Inflammatory macrophage treated with lipopolysaccharide for 4 hours (primary cell): ENCODE measurements around the gene ABCB10.
"Not testable (repeated sequence)": the region's sequence is repeated elsewhere in the genome, so short reads cannot be mapped to it uniquely, and the experiment has no call there.

Experiments used
- DNase-seq: peaks from one replicate; pipeline ENCODE4 v3.0.0-alpha.2; 2020

The ABCB10 gene

DNA sequence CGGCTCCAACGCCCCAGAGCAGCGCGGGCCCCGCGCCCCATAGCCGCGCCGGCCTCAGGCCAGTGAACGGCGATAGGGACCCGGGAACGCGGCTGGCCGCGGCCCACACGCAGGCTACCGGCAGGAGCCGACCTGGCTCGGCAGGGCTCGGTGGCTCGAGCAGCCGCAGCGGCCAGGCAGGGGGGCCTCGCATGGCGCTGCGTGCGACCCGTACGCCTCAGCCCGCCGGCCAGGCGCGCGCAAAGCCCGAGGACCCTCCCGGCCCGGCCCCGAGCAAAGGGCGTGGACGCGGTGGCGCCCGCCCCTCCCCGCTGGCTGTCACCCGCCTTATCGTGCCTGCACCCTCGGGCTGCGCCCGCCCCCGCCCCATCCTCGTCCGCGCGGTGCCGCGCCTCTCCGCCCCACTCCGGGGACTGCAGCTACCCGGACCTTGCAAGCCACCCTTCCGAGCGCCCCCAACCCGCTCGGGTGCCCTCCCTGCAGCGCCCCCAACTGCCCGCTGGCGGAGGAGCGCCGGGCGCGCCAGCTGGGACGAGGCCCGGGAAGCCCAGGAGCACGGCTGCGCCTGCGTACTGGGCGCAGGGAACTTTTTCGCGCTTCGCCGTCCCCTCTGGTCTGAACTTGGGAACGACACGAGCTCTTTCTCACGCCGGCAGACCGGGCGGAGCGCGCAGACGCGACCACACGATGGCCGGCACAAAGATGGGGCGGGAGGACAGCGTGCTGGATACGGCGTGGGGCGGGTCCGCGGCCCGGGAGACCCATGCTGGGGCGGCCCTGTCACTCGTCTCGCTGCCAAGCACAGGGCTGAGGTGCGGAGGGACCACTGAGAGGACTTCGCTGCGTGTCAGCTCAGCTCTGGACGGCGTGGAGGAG lies at the start of gene ABCB10:
TSS of gene ABCB10 (minus strand) at position 248 of the 876 bp plus-strand sequence. CDS start at position 193, 55 bp downstream.
- peak; percentile 98 for DNase-seq

DNA sequence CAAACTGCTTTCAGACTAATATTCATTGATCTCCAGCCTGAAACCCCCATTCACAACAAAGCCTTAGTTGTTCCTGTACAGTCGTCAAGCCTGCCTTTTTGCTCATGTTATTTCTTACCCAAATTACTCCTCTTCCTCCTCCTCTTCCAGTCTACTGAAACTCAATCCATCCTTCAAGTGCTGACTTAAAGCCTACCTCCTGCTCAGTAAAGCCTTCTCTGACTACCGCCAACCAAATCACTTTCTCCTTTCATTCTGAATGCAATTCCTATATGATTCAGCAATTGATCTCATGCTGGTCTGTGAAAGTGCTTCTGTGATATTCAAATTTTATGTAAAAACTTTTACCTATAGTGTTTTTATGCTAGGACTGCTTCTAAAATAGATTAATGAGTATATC lies 48.9 kb upstream of the ABCB10 start:
- no peak for DNase-seq

DNA sequence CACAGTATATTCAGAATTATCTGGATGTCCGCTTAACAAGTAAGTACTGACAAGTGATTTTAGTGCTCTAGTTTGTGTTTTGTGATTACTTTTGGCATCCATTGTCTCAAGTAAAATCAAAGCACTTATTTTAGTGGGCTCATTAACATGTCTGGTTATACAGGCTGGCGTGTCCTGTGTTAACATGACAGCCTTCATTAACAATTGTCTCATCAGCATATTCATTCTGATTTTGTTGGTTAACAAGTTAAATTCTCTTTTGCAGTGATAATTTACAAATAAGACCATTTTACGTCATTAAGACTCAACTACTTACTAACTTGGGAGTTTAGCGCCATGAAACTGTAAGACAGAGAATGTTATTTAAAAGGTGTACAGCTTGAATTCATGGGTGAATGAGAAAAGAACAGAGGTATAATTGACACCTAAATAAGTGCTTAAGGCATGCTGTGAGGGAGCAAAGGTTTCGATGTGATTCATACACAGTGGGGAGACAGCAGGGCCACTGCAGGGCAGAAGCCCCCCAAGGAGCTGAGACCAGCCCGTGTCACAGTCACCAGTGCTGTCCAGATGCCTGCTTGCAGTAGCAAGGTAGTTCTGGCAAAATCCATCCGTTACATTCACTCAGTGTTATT lies 45.0 kb upstream of the ABCB10 start:
- DNase-seq: no peak

DNA sequence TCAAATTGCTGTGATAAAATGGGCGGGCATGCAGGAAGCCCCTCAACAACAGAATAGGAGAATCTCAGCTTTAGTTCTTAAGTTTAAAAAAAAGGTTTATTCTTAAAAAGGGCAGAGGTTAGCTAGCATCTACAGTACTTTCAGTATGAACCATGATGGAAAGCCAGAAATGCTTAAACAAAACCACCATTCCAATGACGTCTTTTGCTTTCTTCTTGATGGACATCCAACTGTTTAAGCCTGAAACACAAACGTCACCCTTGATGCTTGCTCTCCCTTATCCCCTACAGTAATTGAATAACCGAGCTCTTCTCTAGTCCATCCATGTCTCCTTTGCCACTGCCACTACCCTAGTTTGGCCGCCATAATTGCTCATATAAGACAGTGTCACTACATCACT lies 41.7 kb upstream of the ABCB10 start:
- no peak for DNase-seq

DNA sequence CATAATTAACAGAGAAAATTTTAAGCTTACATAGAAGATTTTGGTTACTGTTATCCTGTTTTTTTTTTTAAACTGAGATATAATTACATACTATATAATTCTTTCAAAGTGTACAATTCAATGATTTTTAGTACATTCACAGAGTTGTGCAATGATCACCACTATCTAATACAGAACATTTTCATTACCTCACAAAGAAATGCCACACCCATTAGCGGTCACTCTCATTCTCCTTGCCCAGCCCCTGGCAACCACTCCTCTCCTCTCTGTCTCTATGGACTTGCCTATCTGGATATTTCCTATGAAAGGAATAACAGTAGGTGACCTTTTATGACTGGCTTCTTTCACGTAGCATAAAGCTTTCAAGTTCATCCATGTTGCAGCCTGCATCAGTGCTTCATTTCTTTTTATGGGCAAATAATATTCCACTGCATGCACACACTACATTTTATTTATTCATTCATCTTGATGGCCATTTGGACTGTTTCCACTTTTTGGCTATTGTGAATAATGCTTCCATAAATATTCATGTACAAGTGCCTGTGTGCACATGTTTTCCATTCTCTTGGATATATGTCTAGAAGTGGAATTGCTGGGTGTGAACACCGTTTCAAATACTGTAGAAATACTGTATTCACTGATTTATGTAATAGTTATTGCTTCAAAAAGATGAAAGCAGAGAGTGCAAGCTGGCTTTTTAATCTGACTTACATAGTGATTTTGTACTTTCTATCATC lies 40.9 kb upstream of the ABCB10 start:
- DNase-seq: no peak

DNA sequence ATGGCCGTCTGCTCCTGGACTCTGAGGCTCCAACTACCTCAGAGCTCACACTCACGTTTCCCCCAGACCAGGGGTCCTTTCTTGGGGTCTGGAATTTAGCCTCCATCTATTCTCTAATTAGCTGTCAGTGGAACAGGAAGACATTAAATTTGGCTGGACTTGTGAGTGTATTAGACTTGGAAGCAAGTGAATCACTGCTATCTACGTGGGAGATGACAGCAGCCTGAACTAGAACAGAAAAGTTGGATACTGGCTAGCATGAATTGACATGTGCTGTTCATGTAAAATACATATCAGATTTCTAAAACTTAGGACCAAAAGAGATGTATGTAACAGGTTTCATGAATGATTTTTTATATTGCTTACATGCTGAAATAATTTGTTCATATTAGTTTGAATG lies 39.4 kb upstream of the ABCB10 start:
- DNase-seq: no peak

DNA sequence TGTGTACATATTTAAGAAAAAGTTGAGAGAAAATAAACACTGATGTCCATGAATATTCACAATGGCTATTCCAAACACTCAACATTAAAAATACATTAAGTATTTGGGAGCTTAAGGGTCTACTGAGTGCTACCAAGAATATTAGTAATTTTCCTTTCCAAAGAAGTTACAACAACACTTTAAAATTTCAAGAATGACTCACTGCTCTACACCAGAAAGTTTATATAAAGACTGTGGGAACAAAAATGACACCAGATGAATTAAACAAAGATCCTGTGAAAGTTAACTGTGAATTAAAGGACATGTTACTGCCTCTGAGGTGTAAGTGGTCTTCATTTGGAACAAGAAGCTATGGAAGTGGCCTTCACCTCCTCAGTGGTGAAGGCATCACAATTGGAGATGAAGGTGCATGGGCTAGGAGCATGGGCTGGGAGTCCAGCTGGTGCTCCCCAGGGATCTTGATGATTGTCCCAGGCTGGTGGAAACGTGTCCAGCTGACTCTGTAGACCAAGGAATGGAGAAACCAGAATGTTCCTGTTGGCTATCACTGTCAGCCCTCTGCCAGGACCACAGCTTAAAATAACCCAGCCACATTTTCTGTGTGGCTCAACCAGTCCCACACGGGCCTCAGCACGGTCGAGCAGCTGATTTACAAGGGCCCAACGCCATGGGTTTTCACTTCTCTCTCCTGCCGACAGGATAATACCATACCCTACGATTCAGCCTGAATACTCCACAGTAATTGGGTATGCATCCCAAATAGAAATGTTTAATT lies 38.6 kb upstream of the ABCB10 start:
- peak; percentile 8 for DNase-seq

DNA sequence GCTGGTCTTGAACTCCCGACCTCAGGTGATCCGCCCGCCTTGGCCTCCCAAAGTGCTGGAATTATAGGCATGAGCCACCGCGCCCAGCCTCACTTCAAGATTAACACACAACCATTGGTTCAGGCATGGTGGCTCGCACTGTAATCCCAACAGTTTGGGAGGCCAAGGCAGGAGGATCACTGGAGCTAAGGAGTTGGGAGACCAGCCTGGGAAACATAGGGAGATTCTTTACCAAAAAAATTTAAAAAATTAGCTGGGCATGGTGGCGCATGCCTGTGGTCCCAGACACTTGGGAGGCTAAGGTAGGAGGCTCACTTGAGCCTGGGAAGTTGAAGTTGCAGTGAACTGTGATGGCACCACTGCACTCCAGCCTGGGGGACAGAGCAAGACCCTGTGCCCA lies 37.4 kb upstream of the ABCB10 start:
- DNase-seq: not testable (repeated sequence)

DNA sequence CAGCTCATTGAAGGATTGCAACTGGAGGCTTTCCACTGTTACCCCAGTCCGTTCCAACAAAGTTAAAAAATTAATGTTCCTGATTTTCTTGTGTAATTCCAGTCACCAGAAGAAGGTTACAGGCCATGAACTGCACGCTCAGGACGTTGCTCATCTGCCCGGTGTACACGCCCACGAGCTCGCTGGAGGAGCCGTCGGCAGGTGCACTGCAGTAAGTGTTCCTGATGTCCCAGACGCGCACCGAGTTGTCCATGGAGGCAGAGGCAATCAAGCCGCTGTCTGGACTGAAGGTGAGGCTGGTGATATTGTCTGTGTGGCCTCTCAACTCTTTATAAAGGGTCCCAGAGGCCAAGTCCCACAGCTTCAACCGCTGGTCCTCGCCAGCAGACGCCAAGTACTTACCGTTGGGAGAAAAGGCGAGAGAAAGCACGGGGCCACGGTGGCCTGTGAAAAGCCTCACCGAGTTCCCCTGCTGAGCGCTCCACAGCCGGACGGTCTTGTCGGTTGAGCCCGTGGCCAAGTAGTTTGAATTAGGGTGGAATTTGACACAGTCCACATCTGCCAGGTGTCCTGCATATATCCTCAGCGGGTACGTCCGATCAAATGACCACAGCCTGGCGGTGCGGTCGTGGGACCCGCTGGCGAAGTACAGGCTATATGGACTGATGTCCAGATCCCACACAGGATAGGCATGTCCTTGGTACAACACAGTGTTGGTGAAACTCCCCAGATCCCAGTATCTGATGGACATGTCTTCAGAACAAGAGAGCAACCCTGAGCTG lies 35.9 kb upstream of the ABCB10 start:
- no peak for DNase-seq

DNA sequence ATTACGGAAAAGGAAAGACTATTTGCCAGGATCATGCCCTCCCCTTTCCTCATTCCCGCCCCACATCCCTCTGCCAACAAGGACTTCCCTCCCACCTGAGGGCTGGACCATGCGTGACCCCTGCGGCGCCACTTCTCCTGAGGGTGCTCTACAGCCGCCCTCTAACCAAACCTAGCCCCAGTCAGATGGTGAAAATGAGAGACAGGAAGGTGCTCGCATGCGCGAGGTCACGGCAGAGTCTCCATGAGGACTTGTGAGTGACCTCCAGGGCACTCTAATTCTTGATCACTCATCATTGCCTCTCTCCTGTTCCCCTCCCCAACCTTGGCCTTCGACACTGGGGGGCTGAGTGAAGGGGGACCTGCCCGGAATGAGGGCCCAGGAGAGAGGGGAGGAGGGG lies 35.3 kb upstream of the ABCB10 start:
- no peak for DNase-seq

DNA sequence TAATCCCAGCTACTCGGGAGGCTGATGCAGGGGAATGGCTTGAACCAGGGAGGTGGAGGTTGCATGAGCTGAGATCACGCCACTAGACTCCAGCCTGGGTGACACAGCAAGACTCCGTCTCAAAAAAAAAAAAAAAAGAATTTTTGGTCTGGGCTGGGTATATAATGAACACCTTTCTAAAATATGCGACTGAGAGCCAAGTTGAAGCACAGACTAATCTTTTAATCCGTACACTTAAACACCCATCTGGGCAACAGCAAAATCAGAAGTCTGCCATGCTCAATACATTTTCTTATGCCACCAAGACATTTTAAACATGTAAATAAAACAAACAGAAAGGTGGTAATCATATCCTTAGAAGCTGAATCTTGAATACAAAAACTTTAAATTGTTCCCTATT lies 31.6 kb upstream of the ABCB10 start:
- DNase-seq: no peak

DNA sequence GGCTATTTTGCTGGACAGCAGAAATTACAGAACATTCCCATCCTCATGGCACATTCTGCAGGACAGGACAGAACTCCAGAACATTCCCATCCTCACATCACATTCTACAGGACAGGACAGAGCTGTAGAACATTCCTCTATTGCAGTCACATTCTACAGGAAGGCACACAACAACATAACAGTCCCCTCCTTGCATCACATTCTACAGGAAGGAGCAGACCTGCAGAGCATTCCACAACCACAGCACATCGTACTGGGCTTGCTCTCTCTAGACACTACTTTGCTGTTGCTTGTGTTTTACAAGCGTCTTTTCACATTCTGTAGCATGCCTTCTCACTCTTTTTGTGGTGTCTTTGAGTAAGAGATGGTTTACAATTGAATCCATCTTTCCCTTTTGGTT lies 26.8 kb upstream of the ABCB10 start:
- no peak for DNase-seq

DNA sequence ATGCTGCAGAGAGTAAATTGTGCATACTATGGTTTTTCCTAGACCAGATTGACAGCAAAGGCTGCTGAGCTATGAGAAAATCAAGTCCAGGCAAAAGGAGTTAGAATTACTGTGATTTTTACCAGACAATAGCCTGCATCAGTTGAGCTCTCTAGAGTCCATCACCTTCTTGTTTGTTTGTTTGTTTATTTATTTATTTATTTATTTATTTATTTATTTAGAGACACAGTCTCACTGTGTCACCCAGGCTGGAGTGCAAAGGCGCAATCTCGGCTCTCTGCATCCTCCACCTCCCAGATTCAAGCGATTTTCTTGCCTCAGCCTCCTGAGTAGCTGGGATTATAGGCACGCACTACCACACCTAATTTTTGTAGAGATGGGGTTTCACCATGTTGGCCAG lies 24.2 kb upstream of the ABCB10 start:
- DNase-seq: no peak

DNA sequence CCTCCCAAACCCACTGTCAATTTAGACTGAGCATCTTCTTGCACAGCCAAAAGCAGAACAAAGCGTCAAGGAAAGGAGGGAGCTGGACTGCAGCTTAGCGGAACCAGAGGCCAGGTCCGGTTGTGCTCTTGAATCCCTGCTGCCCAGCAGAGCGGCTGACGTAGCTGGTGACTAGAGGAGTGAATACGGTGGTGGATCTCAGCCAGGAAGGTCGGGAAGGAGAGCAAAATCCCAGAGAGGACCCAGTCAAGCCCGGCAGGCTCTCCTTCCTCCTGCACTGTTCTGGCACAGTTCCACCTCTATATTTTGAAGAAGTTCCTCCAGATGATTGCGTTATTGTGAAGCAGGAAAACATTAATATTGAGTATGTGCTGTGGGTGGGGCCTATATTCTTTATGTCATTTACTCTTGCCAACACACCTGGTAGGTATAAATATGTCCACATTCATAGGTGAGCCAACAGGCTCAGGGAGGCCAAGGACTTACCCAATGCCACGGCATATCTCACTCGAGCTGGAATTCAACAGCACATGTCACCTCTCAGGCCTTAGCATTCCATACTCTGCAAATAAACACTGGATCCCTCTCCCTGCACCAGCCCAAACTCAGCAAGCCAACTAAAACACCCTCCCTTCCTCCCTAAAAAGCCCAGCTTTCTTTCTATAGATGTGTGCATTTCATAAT lies 23.6 kb upstream of the ABCB10 start:
- peak; percentile 41 for DNase-seq

DNA sequence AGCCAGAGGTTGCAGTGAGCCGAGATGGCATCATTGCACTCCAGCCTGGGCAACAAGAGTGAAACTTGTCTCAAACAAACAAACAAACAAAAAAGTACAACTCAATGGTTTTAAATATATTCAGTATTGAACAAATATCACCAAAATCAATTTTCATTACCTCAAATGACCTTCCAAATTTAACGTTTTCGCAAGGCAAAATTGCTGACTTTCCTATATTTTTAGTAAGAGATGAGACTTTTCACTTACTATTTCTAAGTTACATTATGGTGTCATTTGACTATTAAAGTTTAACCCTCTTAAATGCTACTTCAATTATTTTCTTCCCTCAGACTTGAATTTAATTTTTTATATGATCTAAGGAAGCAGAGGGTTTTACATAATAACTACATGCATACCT lies 23.0 kb upstream of the ABCB10 start:
- no peak for DNase-seq

DNA sequence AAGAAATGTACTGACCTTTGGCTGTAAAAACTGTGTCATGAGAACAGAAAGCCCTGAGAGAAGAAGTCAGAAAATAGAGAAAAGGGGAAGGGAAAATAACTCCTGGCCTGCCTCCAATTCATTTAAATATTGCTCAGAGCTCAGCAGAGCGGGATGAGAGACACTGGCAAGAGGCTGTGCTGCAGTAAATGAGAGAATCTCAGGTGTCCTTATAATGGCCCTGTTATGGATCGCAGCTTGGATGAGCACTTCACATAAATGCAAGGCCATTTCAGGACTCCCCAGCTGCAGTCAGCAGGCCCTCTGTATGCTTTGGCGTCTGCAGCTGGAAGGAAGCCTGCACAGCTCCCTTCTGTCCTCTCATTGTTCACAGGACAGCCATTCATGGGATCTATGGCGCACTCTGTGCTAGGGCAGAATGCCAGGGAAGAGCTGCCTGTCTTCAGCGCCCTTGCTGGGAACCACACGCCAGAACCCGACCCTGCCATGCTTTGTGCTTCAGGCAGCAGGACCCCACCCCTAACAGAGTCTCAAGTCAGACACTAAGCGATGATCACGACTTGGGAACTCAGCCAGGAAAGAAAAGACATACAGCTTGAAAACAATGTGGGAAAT lies 20.7 kb upstream of the ABCB10 start:
- DNase-seq: peak; percentile 78

DNA sequence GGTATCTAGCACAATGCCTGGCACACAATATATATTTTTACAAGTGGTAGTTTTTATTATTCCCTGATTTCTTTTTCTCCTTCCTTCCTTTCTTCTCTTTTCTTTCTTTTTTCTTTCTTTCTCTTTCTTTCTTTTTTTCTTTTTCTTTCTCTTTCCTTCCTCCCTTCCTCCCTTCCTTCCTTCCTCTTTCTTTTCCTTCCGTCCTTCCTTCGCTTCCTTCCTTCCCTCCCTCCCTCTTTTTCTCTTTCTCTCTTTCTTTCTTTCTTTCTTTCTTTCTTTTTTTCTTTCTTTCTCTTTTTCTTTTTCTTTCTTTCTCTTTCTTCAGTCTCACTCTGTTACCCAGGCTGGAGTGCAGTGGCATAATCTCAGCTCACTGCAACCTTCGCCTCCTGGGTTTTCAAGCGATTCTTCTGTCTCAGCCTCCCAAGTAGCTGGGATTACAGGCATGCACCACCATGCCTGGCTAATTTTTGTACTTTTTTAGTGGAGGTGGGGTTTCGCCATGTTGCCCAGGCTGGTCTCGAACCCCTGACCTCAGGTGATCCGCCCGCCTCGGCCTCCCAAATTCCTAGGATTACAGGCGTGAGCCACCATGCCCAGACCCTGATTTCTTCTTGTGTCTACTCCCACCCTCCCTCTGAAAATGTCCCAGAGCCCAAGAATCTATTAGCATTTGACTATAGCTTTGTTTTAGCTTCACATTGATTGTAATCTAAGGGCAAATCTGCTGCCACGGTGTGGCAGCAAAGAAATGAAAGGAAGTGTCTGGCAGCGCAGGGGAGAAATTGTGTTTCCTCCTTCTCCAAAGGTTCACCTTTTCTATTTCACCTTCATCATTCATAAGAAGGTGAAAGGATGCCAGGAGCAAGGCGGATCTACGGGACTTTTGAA lies 19.9 kb upstream of the ABCB10 start:
- no peak for DNase-seq

DNA sequence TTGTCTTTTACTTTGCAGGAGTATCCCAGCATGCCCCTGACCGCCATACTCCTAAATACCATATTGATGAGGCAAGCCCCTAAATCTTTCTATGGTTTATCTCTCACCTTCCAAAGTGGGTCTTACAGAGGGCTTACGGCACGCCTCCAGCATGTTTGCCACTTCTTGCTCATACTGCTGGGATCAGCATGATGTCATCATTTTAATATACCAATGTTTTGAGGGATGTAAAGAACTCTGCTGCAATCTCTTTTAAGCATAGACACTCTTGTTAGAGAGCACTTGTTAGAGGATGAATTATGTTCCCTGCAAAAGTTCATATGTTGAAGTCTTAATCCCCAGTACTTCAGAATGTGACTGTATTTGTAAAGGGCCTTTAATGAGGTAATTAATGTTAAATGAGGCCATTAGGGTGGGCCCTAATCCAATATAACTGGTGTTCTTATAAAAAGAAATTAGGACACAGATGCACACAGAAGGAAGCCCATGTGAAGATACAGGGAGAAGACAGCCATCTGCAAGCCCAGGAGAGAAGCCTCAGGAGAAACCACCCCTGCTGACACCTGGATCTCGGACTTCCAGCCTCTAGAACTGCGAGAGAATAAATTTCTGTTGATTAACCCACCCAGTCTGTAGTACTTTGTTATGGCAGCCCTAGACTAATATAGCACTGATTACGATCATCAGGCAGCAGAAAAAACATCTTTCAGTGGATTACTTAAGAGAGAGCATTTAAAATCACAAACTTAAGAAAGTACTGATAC lies 16.4 kb upstream of the ABCB10 start:
- DNase-seq: no peak

DNA sequence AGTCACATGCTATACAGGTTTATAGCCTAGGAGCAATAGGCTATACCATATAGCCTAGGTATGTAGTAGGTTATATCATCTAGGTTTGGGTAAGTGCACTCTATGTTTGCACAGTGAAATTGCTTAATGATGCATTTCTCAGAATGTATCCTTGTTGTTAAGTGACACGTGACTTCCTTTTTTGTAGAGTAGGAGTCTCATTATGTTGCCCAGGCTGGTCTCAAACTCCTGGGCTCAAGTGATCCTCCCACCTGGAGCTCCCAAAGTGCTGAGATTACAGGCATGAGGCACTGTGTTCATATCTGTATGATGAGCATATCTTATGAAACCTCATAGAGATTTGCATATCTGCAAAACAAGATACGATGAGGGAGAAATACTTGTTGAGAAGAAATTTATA lies 13.8 kb upstream of the ABCB10 start:
- peak; percentile 57 for DNase-seq
